ENCODE measurements around the gene IL13. TPM values are rescaled to one million over a fixed set of nuclear protein-coding genes. Genes with fewer than 3 reads are reported as not detected.
A peak's percentile ranks its signal among the peaks of the same experiment; 100 is the strongest.

IL13 gene
- total RNA-seq, 1 donor from 2014 or later = not detected

GRCh38 chr5:132653716-132654115 is 4.3 kb upstream of the IL13 start:
- Mint-ChIP-seq H3K4me3 (ENCODE audit: unreplicated experiment) (no peak overlapping the region), H3K36me3 (ENCODE audit: unreplicated experiment) (peaks cover under 1% of the 10 kb centered on the region), H3K27ac (ENCODE audit: unreplicated experiment) (no peak overlapping the region), H3K4me1 (ENCODE audit: low read depth, unreplicated experiment) (peaks cover 8% of the 10 kb centered on the region), H3K27me3 (ENCODE audit: unreplicated experiment) (peaks cover 3% of the 10 kb centered on the region), H3K9me3 (ENCODE audit: unreplicated experiment) (peaks cover 3% of the 10 kb centered on the region)
- TF ChIP-seq CTCF (IDR thresholded peaks at IDR 0.05; ENCODE audit: partially characterized antibody, unreplicated experiment) = no peak
- DNase-seq = no peak

GRCh38 chr5:132655821-132656773 is 1.9 kb upstream of the IL13 start:
- peaks cover 10% of the 10 kb centered on the region for H3K4me1 Mint-ChIP-seq (ENCODE audit: low read depth, unreplicated experiment)
- H3K27ac Mint-ChIP-seq (ENCODE audit: unreplicated experiment) = no peak overlapping the region
- peaks cover 6% of the 10 kb centered on the region for H3K27me3 Mint-ChIP-seq (ENCODE audit: unreplicated experiment)
- peak overlapping the region; percentile 34 for H3K4me3 Mint-ChIP-seq (ENCODE audit: unreplicated experiment)
- peak; percentile 78 for DNase-seq
- H3K9me3 Mint-ChIP-seq (ENCODE audit: unreplicated experiment) = peaks cover 6% of the 10 kb centered on the region
- H3K36me3 Mint-ChIP-seq (ENCODE audit: unreplicated experiment) = no peaks in the 10 kb centered on the region
- TF ChIP-seq CTCF (IDR thresholded peaks at IDR 0.05; ENCODE audit: partially characterized antibody, unreplicated experiment) = no peak

GRCh38 chr5:132656774-132657355 is 1.1 kb upstream of the IL13 start:
- H3K27ac Mint-ChIP-seq (ENCODE audit: unreplicated experiment) = no peak overlapping the region
- H3K9me3 Mint-ChIP-seq (ENCODE audit: unreplicated experiment) = peaks cover 7% of the 10 kb centered on the region
- DNase-seq = no peak
- H3K36me3 Mint-ChIP-seq (ENCODE audit: unreplicated experiment) = no peaks in the 10 kb centered on the region
- peaks cover 11% of the 10 kb centered on the region for H3K4me1 Mint-ChIP-seq (ENCODE audit: low read depth, unreplicated experiment)
- no peak for TF ChIP-seq CTCF (IDR thresholded peaks at IDR 0.05; ENCODE audit: partially characterized antibody, unreplicated experiment)
- peak overlapping the region; percentile 34 for H3K4me3 Mint-ChIP-seq (ENCODE audit: unreplicated experiment)
- H3K27me3 Mint-ChIP-seq (ENCODE audit: unreplicated experiment) = peaks cover 6% of the 10 kb centered on the region

- H3K4me1 Mint-ChIP-seq (ENCODE audit: low read depth, unreplicated experiment) = peaks cover 11% of the 10 kb centered on the region
- H3K36me3 Mint-ChIP-seq (ENCODE audit: unreplicated experiment) = no peaks in the 10 kb centered on the region
- peaks cover 7% of the 10 kb centered on the region for H3K9me3 Mint-ChIP-seq (ENCODE audit: unreplicated experiment)
- TF ChIP-seq CTCF (IDR thresholded peaks at IDR 0.05; ENCODE audit: partially characterized antibody, unreplicated experiment) = no peak
- DNase-seq = no peak
- H3K27ac Mint-ChIP-seq (ENCODE audit: unreplicated experiment) = no peak overlapping the region
- peaks cover 10% of the 10 kb centered on the region for H3K27me3 Mint-ChIP-seq (ENCODE audit: unreplicated experiment)
- no peak overlapping the region for H3K4me3 Mint-ChIP-seq (ENCODE audit: unreplicated experiment)
Observed at GRCh38 chr5:132658381-132659302, 669 bp downstream of the IL13 start.

Measured in glutamatergic neuron (in vitro differentiated cells).